Small intestine (tissue), 7 donors: ENCODE measurements around the gene CCDC170. TPM values are rescaled to one million over a fixed set of nuclear protein-coding genes. Genes with fewer than 3 reads are reported as not detected.
"Not testable (repeated sequence)": the region's sequence is repeated elsewhere in the genome, so short reads cannot be mapped to it uniquely, and the experiment has no call there.

ENCODE experiments used
- DNase-seq, 2 donors: peaks; one replicate each; pipeline versions ENCODE4 v3.0.0 to v3.0.0-alpha.2; 2013
- FAIRE-seq: peaks from 2 replicates; lab custom pipeline; 2012; peaks lifted over from hg19 to GRCh38; lab: Jason Lieb, UNC
- H3K27ac ChIP-seq, 3 donors: one replicate each; pipeline ENCODE4 v1.5.1; 2013; ENCODE audit warnings: low read length in 2 of 3, mild to moderate bottlenecking in 2 of 3, control low read depth in 1 of 3, inconsistent platforms in 1 of 3, low read depth in 1 of 3, moderate library complexity in 1 of 3
- H3K27me3 ChIP-seq, 3 donors: one replicate each; pipeline ENCODE4 v1.6.1; 2013; ENCODE audit warnings: low read length in 3 of 3, inconsistent platforms in 1 of 3; ENCODE audit not compliant: control insufficient read depth in 3 of 3, insufficient read depth in 3 of 3
- H3K36me3 ChIP-seq, 3 donors: one replicate each; pipeline ENCODE4 v1.6.1; 2013; ENCODE audit warnings: low read length in 3 of 3, inconsistent platforms in 1 of 3, low read depth in 1 of 3, mild to moderate bottlenecking in 1 of 3, moderate library complexity in 1 of 3; ENCODE audit not compliant: control insufficient read depth in 3 of 3, insufficient read depth in 2 of 3
- H3K4me1 ChIP-seq, 3 donors: one replicate each; pipeline ENCODE4 v1.6.1; 2013; ENCODE audit warnings: low read length in 2 of 3, inconsistent platforms in 1 of 3, low read depth in 1 of 3, mild to moderate bottlenecking in 1 of 3, moderate library complexity in 1 of 3; ENCODE audit not compliant: control insufficient read depth in 3 of 3, insufficient read depth in 2 of 3
- H3K4me3 ChIP-seq, 3 donors: one replicate each; pipeline ENCODE4 v1.5.1; 2013; ENCODE audit warnings: low read length in 3 of 3, control low read depth in 1 of 3, inconsistent platforms in 1 of 3, low read depth in 1 of 3, mild to moderate bottlenecking in 1 of 3, moderate library complexity in 1 of 3
- H3K9me3 ChIP-seq, 2 donors: one replicate each; pipeline ENCODE4 v1.6.1; 2013; ENCODE audit warnings: low read depth in 1 of 2, low read length in 1 of 2; ENCODE audit not compliant: control insufficient read depth in 2 of 2, insufficient read depth in 1 of 2
- WGBS, 3 donors: extraction: QIAGEN DNeasy Blood & Tissue Kit; methylation state at CpG; one replicate each; pipeline ENCODE4 v1.1.7; 2013; 5-methylcytosine and 5-hydroxymethylcytosine counted together
- polyA plus RNA-seq, 4 donors: library from polyadenylated mRNA; stranded (reverse) in 3 of 4; unstranded in 1 of 4; fragments of 200-250 nt in 3 of 4; fragments of 120-200 nt in 1 of 4; gene quantifications; one replicate each; pipeline versions ENCODE4 v1.2.1 to v1.2.3, GENCODE V29; 2013
- donor health status: healthy with polysubstance abuse.
- donor health status: control.
- donor health status: control.
- donor health status: Bipolar disorder and iron deficiency.
- donor health status: healthy.

Gene CCDC170
- polyA plus RNA-seq, 4 donors: 0.21 to 3.1 (median 2.3) TPM

GRCh38 chr6:151452750-151453427 lies 40.9 kb upstream of the CCDC170 start:
- no peaks in the 10 kb centered on the region for H3K27me3 ChIP-seq
- H3K4me1 ChIP-seq: peaks cover 0 to 2% (median 0%) of the 10 kb centered on the region in 3 donors
- H3K9me3 ChIP-seq: no peaks in the 10 kb centered on the region
- peak in 1 of 2 donors; percentile 33 for DNase-seq
- peaks cover 0 to 6% (median 0%) of the 10 kb centered on the region in 3 donors for H3K36me3 ChIP-seq
- H3K27ac ChIP-seq: peak overlapping the region; percentile 79 to 96 (median 87)
- FAIRE-seq: no peak
- 1% methylated on average over 24 of the region's 24 CpGs for WGBS, 3 donors
- H3K4me3 ChIP-seq: peak overlapping the region; percentile 60 to 98 (median 73)

GRCh38 chr6:151455751-151456398 lies 37.9 kb upstream of the CCDC170 start:
- H3K4me1 ChIP-seq, H3K9me3 ChIP-seq, DNase-seq, H3K4me3 ChIP-seq, FAIRE-seq, H3K27me3 ChIP-seq: not testable (repeated sequence)
- peak overlapping the region in 1 of 3 donors; percentile 53 for H3K27ac ChIP-seq
- peaks cover 0 to 18% (median 9%) of the 10 kb centered on the region in 3 donors for H3K36me3 ChIP-seq
- WGBS, 3 donors: 50 to 73% (median 56%) methylated on average over 6 to 7 of the region's 10 CpGs

GRCh38 chr6:151461673-151462072 lies 32.1 kb upstream of the CCDC170 start:
- Histone ChIP-seq H3K4me3 (no peak overlapping the region), H3K36me3 (peaks cover 0 to 31% (median 10%) of the 10 kb centered on the region in 3 donors), H3K4me1 (no peaks in the 10 kb centered on the region), H3K27me3 (no peaks in the 10 kb centered on the region), H3K27ac (no peak overlapping the region), H3K9me3 (no peaks in the 10 kb centered on the region)
- DNase-seq (no peak), FAIRE-seq (no peak)
- WGBS, 3 donors: 93 to 95% (median 94%) methylated on average over 4 of the region's 4 CpGs

- no peak overlapping the region for H3K4me3 ChIP-seq
- H3K4me1 ChIP-seq: no peaks in the 10 kb centered on the region
- peaks cover 3 to 33% (median 8%) of the 10 kb centered on the region in 3 donors for H3K36me3 ChIP-seq
- FAIRE-seq (no peak), DNase-seq (no peak)
- H3K9me3 ChIP-seq: no peaks in the 10 kb centered on the region
- no peaks in the 10 kb centered on the region for H3K27me3 ChIP-seq
- no peak overlapping the region for H3K27ac ChIP-seq
Observed at GRCh38 chr6:151464702-151465101, 29.1 kb upstream of the CCDC170 start.

- Histone ChIP-seq H3K36me3 (no peaks in the 10 kb centered on the region), H3K4me1 (no peaks in the 10 kb centered on the region), H3K27me3 (no peaks in the 10 kb centered on the region), H3K27ac (no peak overlapping the region), H3K9me3 (no peaks in the 10 kb centered on the region), H3K4me3 (no peak overlapping the region)
- peak; percentile 44 for FAIRE-seq
- 26 to 35% (median 31%) methylated on average over 16 of the region's 16 CpGs for WGBS, 3 donors
- peak; percentile 38 to 66 for DNase-seq
Observed at GRCh38 chr6:151475653-151476523, 17.9 kb upstream of the CCDC170 start.

GRCh38 chr6:151477726-151478125 lies 16.1 kb upstream of the CCDC170 start:
- Histone ChIP-seq H3K27ac (no peak overlapping the region), H3K4me3 (no peak overlapping the region), H3K4me1 (no peaks in the 10 kb centered on the region), H3K27me3 (no peaks in the 10 kb centered on the region), H3K36me3 (no peaks in the 10 kb centered on the region), H3K9me3 (no peaks in the 10 kb centered on the region)
- FAIRE-seq (no peak), DNase-seq (no peak)
- WGBS, 3 donors: 92 to 96% (median 94%) methylated on average over 12 of the region's 12 CpGs

GRCh38 chr6:151478670-151479069 lies 15.1 kb upstream of the CCDC170 start:
- 89 to 94% (median 90%) methylated on average over 6 of the region's 6 CpGs for WGBS, 3 donors
- Histone ChIP-seq H3K36me3 (no peaks in the 10 kb centered on the region), H3K27ac (no peak overlapping the region), H3K4me1 (peaks cover 0 to 2% (median 0%) of the 10 kb centered on the region in 3 donors), H3K27me3 (no peaks in the 10 kb centered on the region), H3K4me3 (no peak overlapping the region), H3K9me3 (no peaks in the 10 kb centered on the region)
- no peak for DNase-seq
- no peak for FAIRE-seq

- peaks cover 0 to 3% (median 0%) of the 10 kb centered on the region in 3 donors for H3K4me1 ChIP-seq
- no peak for FAIRE-seq
Observed at GRCh38 chr6:151481786-151482185, 12.0 kb upstream of the CCDC170 start.

More at GRCh38 chr6:151481786-151482185, 12.0 kb upstream of the CCDC170 start:
- Histone ChIP-seq H3K9me3 (no peaks in the 10 kb centered on the region), H3K4me3 (no peak overlapping the region), H3K27ac (no peak overlapping the region), H3K36me3 (no peaks in the 10 kb centered on the region), H3K27me3 (no peaks in the 10 kb centered on the region)
- DNase-seq: no peak
